K562 (cell line): Measurements from ENCODE around the gene MSX1. TPM values are rescaled to one million over a fixed set of nuclear protein-coding genes. Genes with fewer than 3 reads are reported as not detected.

Source experiments
- ATAC-seq: fragments of 200-7000 bp; cut with Tn5 transposase; 3 replicates; pipeline ENCODE4 v1.9.1; 2020; ENCODE audit warnings: moderate library complexity
- BruUV-seq: library from RNA; stranded (reverse); fragments of 400-500 nt; replicated peaks from 2 replicates; lab custom pipeline; 2021; lab: Mats Ljungman, UMichigan
- CTCF ChIA-PET: fragments of 300-600 bp; formaldehyde crosslinking; extraction: SDS; loops from one replicate; lab custom pipeline; 2021; ENCODE audit warnings: low intra/inter-chr PET ratio; lab: Yijun Ruan, JAX
- POLR2A ChIA-PET: fragments of 300-600, 350-650 bp; sonication (Branson Sonifier 250); formaldehyde crosslinking; extraction: SDS; loops from one replicate; lab custom pipeline; 2021; ENCODE audit warnings: antibody characterized with exemption, inconsistent platforms; lab: Yijun Ruan, JAX
- DNase-seq, 4 experiments: peaks; one replicate each; pipeline versions ENCODE4 v3.0.0 to v3.0.0-alpha.2; 2011 to 2018; ENCODE audit warnings: low spot score in 3 of 4, mixed read lengths in 3 of 4; ENCODE audit errors: extremely low read depth in 1 of 4
- FAIRE-seq: peaks from 2 replicates; lab custom pipeline; 2011; peaks lifted over from hg19 to GRCh38; lab: Jason Lieb, UNC
- H2AFZ ChIP-seq: 2 replicates; pipeline ENCODE4 v1.6.0; 2011; ENCODE audit warnings: low read depth, low read length, control low read depth, inconsistent platforms
- H3K27ac ChIP-seq: fragments of 200-600 bp; 3 replicates; pipeline ENCODE4 v1.8.0; 2011; ENCODE audit warnings: low read depth, mild to moderate bottlenecking, control low read depth, inconsistent platforms, low read length, moderate library complexity, mixed read lengths; ENCODE audit errors: extremely low read depth
- H3K27me3 ChIP-seq, 2 experiments: fragments of 300-600 bp in 1 of 2; 2 replicates in 1 of 2; 3 replicates in 1 of 2; pipeline versions ENCODE4 v1.6.0 to v1.8.0; 2011; ENCODE audit warnings: inconsistent platforms in 2 of 2, low read length in 2 of 2, mild to moderate bottlenecking in 1 of 2, mixed read lengths in 1 of 2, moderate library complexity in 1 of 2; ENCODE audit not compliant: control insufficient read depth in 2 of 2, insufficient read depth in 2 of 2
- H3K36me3 ChIP-seq: fragments of 300-600 bp; 3 replicates; pipeline ENCODE4 v1.8.0; 2011; ENCODE audit warnings: mild to moderate bottlenecking, low read length, inconsistent platforms; ENCODE audit not compliant: control insufficient read depth, insufficient read depth
- H3K4me1 ChIP-seq, 2 experiments: fragments of 200-600 bp in 1 of 2; replicated peaks in 1 of 2; 2 replicates in 1 of 2; 3 replicates in 1 of 2; pipeline versions ENCODE4 v1.5.1 to v1.8.0; 2011; ENCODE audit warnings: inconsistent platforms in 2 of 2, low read length in 2 of 2, mild to moderate bottlenecking in 1 of 2, mixed read lengths in 1 of 2, moderate library complexity in 1 of 2; ENCODE audit not compliant: control insufficient read depth in 2 of 2, insufficient read depth in 2 of 2
- H3K4me2 ChIP-seq: 2 replicates; pipeline ENCODE4 v1.6.1; 2011; ENCODE audit warnings: low read length, control low read depth, inconsistent platforms, mixed read lengths; ENCODE audit not compliant: insufficient read depth
- H3K4me3 ChIP-seq: fragments of 200-600 bp; sonication (generic), shearing (Covaris generic); 2 replicates; pipeline ENCODE4 v1.5.1; 2016; ENCODE audit warnings: control low read depth, inconsistent platforms
- H3K79me2 ChIP-seq: fragments of 200-600 bp; 3 replicates; pipeline ENCODE4 v1.8.0; 2011; ENCODE audit warnings: low read length, inconsistent platforms; ENCODE audit not compliant: control insufficient read depth, insufficient read depth
- H3K9ac ChIP-seq, 2 experiments: 2 replicates each; pipeline versions ENCODE4 v1.6.0 to v1.6.1; 2011; ENCODE audit warnings: low read depth in 2 of 2, low read length in 2 of 2, control low read depth in 1 of 2, inconsistent platforms in 1 of 2, mild to moderate bottlenecking in 1 of 2, mixed read lengths in 1 of 2; ENCODE audit not compliant: insufficient read depth in 1 of 2
- H3K9me1 ChIP-seq: one replicate; pipeline ENCODE4 v1.6.0; 2011; ENCODE audit warnings: inconsistent platforms, mild to moderate bottlenecking, low read length, moderate library complexity; ENCODE audit not compliant: control insufficient read depth, insufficient read depth
- H3K9me3 ChIP-seq: replicated peaks from 2 replicates; pipeline ENCODE4 v1.5.1; 2011; ENCODE audit warnings: low read depth, low read length, inconsistent platforms; ENCODE audit not compliant: control insufficient read depth, insufficient read depth
- H4K20me1 ChIP-seq: replicated peaks from 2 replicates; pipeline ENCODE4 v1.6.1; 2011; ENCODE audit warnings: low read length, inconsistent platforms, mixed read lengths; ENCODE audit not compliant: control insufficient read depth, insufficient read depth
- ADNP ChIP-seq: fragments of 200-800 bp; sonication (Bioruptor generic); IDR thresholded peaks from 2 replicates; pipeline ENCODE4 v1.6.1; 2016; ENCODE audit warnings: missing genetic modification characterization, missing compliant biosample characterization
- RBM25 ChIP-seq: fragments of 200-400 bp; formaldehyde crosslinking; IDR thresholded peaks from 2 replicates; pipeline ENCODE4 v1.6.1; 2018; ENCODE audit warnings: low read length, low read depth, moderate library complexity; ENCODE audit not compliant: severe bottlenecking
- YY1 ChIP-seq, 3 experiments: IDR thresholded peaks; 2 replicates each; pipeline ENCODE4 v1.6.1; 2011; ENCODE audit warnings: low read length in 2 of 3, mild to moderate bottlenecking in 2 of 3, moderate library complexity in 2 of 3, borderline replicate concordance in 1 of 3, control low read depth in 1 of 3, low read depth in 1 of 3; ENCODE audit not compliant: insufficient read depth in 3 of 3, insufficient replicate concordance in 2 of 3, control insufficient read depth in 1 of 3, insufficient read length in 1 of 3; ENCODE audit errors: extremely low read depth in 1 of 3
- WGBS: fragments of 100-300 bp; shearing (Covaris generic); methylation state at CpG from one replicate; pipeline ENCODE4 v1.1.6; 2016; ENCODE audit warnings: low coverage, mixed read lengths; ENCODE audit not compliant: insufficient coverage; ENCODE audit errors: missing lambda C conversion rate; 5-methylcytosine and 5-hydroxymethylcytosine counted together
- in situ Hi-C: fragments of 300-500 bp; cut with MboI; formaldehyde crosslinking; loops from 4 replicates; pipeline ENCODE4 v1.15.0; 2018; ENCODE audit warnings: inconsistent platforms, mixed read lengths
- intact Hi-C: fragments of 100-400 bp; cut with micrococcal nuclease; formaldehyde crosslinking; loops from 2 replicates; pipeline ENCODE4 v1.14.2; 2022
- polyA plus RNA-seq, 8 experiments: library from polyadenylated mRNA; depleted of rRNA in 4 of 8; stranded (reverse) in 5 of 8; unstranded in 3 of 8; fragments of >200 nt; fragmentation: Nextera tagmentation in 2 of 8; fragmentation: Illumina TruSeq in 1 of 8; extraction: Ambion mirVana in 2 of 8; extraction: Trizol in 1 of 8; gene quantifications; 2 replicates each; pipeline versions ENCODE4 v1.2.1 to v1.2.3, GENCODE V29; 2011 to 2014; ENCODE audit warnings: inconsistent platforms in 1 of 8, missing spikeins in 1 of 8
- total RNA-seq, 7 experiments: library from RNA; depleted of rRNA in 6 of 7; stranded (reverse); fragments of >200 nt in 6 of 7; fragmentation: Illumina TruSeq in 2 of 7; extraction: Trizol in 2 of 7; gene quantifications; 2 replicates each; pipeline versions ENCODE4 v1.2.1 to v1.2.3, GENCODE V29; 2011 to 2021; ENCODE audit warnings: low replicate concordance in 1 of 7
- TF ChIP-seq, protein P1 (sequence below): fragments of 250-450 bp; sonication (Bioruptor Pico); IDR thresholded peaks from 2 replicates; pipeline ENCODE4 v1.4.0; 2020

The MSX1 gene
- total and polyA plus RNA-seq, 9 of the 15 experiments (the other 6 are each of a cell fraction or from before 2014, with no cell fraction given) = 1.3 to 6.3 (median 2.3) TPM

DNA sequence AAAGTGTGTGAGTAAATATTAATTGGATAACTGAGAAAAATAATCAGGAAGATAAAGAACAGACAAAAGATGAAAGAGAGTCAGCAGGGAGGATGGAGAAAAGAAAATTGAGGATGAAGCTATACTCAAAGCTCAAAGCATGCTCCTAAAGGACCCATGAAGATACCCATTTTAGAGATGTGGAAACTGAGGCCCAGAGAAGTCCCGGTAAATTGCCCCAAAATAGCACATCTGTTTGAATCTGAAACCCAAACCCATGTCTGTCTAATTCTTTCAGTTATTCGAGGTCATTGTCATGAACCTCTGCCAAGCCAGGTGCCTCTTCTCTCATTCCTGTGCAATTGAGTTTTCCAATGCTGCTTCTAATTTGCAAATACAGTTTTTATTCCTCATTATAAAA lies 29.6 kb upstream of the MSX1 start:
- no peak overlapping the region for H3K27ac ChIP-seq
- WGBS = 0% methylated on average over 2 of the region's 2 CpGs
- POLR2A ChIA-PET = no interaction called here

DNA sequence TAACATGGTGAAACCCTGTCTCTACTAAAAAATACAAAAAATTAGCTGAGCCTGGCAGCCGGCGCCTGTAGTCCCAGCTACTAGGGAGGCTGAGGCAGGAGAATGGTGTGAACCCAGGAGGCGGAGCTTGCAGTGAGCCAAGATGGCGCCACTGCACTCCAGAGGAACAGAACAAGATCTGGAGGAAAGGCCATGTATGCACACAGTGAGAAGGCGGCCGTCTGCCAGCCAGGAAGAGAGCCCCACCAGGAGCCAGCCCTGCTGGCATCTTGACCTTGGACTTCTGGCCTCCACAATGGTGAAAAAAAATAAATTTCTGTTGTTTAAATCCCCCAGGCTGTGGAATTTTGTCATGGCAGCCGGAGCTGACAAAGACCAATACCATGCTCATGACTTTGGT lies 28.2 kb upstream of the MSX1 start:
- no peaks in the 10 kb centered on the region for H3K9me1 ChIP-seq
- peaks cover 0 to 6% of the 10 kb centered on the region in 2 experiments; a peak in 1 of 5 replicates for H3K27me3 ChIP-seq
- DNase-seq (no peak), ATAC-seq (peak; percentile 57; the same call in 2 of the 3 replicates)
- CTCF ChIA-PET = no interaction called here
- H3K9me3 ChIP-seq = no peaks in the 10 kb centered on the region
- no peaks in the 10 kb centered on the region for H3K36me3 ChIP-seq
- H3K27ac ChIP-seq = no peak overlapping the region
- WGBS = 4% methylated on average over 5 of the region's 7 CpGs
- H4K20me1 ChIP-seq = no peaks in the 10 kb centered on the region
- no peak overlapping the region for H3K4me3 ChIP-seq
- TF ChIP-seq YY1 (IDR thresholded peaks at IDR 0.05; ENCODE audit: borderline replicate concordance in 1 of 3, control insufficient read depth in 1 of 3, extremely low read depth in 1 of 3, insufficient read depth in 3 of 3, insufficient read length in 1 of 3, insufficient replicate concordance in 2 of 3, low read depth in 1 of 3, low read length in 2 of 3) = peak in 2 of 3 experiments; percentile 13 to 16
- no peak for TF ChIP-seq ADNP
- TF ChIP-seq, all 486 proteins: peak for 1
- Histone ChIP-seq H3K9ac (0 out of 4 replicates have a peak overlapping the region, but pooled peaks of 1 of the 2 experiments have one; percentile 13), H2AFZ (peak overlapping the region; percentile 32; the same call in 1 of the 2 replicates), H3K4me2 (no peak overlapping the region), H3K79me2 (no peaks in the 10 kb centered on the region), H3K4me1 (no peaks in the 10 kb centered on the region)
- POLR2A ChIA-PET = interaction anchor here (0.7 kb wide), 1 partner anchor 125 kb away, joined by 4 read pairs; no protein-coding TSS in a partner anchor
- no peak for FAIRE-seq
- in situ Hi-C loops (no loop called here), intact Hi-C loops (no loop called here)
- no TSS peak for BruUV-seq

More for the DNA sequence above, 29.6 kb upstream of the MSX1 start:
- no TSS peak for BruUV-seq
- ATAC-seq (no peak), DNase-seq (no peak)
- Histone ChIP-seq H3K9ac (no peak overlapping the region), H2AFZ (no peak overlapping the region), H3K9me3 (no peaks in the 10 kb centered on the region), H3K4me3 (no peak overlapping the region), H3K4me2 (no peak overlapping the region), H3K36me3 (no peaks in the 10 kb centered on the region)
- intact Hi-C loops = no loop called here
- in situ Hi-C loops = no loop called here
- CTCF ChIA-PET = no interaction called here
- TF ChIP-seq, protein P1, sequence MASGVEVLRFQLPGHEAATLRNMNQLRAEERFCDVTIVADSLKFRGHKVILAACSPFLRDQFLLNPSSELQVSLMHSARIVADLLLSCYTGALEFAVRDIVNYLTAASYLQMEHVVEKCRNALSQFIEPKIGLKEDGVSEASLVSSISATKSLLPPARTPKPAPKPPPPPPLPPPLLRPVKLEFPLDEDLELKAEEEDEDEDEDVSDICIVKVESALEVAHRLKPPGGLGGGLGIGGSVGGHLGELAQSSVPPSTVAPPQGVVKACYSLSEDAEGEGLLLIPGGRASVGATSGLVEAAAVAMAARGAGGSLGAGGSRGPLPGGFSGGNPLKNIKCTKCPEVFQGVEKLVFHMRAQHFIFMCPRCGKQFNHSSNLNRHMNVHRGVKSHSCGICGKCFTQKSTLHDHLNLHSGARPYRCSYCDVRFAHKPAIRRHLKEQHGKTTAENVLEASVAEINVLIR (CRISPR knock-in tag) = no peak
- peak; percentile 88 for TF ChIP-seq RBM25
- TF ChIP-seq, all 486 proteins: peak for 1
- no peak for FAIRE-seq
- no peaks in the 10 kb centered on the region for H3K79me2 ChIP-seq
- H3K27me3 ChIP-seq = peaks cover 0 to 6% of the 10 kb centered on the region in 2 experiments; a peak in 1 of 5 replicates
- no peaks in the 10 kb centered on the region for H3K4me1 ChIP-seq
- H4K20me1 ChIP-seq = no peaks in the 10 kb centered on the region
- no peaks in the 10 kb centered on the region for H3K9me1 ChIP-seq
